ENCODE data around the gene ADAMTS10. TPM values are rescaled to one million over a fixed set of nuclear protein-coding genes. Genes with fewer than 3 reads are reported as not detected.

ADAMTS10 gene
- total RNA-seq, 3 donors from 2014 or later: 4.6 to 23.5 (median 7.1) TPM

GRCh38 chr19:8536282-8536681 is 74.2 kb downstream of the ADAMTS10 start:
- no peak for TF ChIP-seq CTCF (IDR thresholded peaks at IDR 0.05)
- DNase-seq (no peak), ATAC-seq (no peak)
- no peaks in the 10 kb centered on the region for H3K9me3 ChIP-seq
- H3K4me3 ChIP-seq: no peak overlapping the region
- intact Hi-C loops (cut with DNase I, micrococcal nuclease): no loop called here
- H3K36me3 ChIP-seq (ENCODE audit: low read depth): no peaks in the 10 kb centered on the region
- peaks cover 4% of the 10 kb centered on the region for H3K4me1 ChIP-seq (ENCODE audit: low read depth)

- H3K4me3 ChIP-seq: no peak overlapping the region
- intact Hi-C loops (cut with DNase I, micrococcal nuclease): no loop called here
- no peak for TF ChIP-seq CTCF (IDR thresholded peaks at IDR 0.05)
- H3K36me3 ChIP-seq (ENCODE audit: low read depth): no peaks in the 10 kb centered on the region
- no peak for DNase-seq
- H3K9me3 ChIP-seq: no peaks in the 10 kb centered on the region
- H3K4me1 ChIP-seq (ENCODE audit: low read depth): peaks cover 6% of the 10 kb centered on the region
- no peak for ATAC-seq
These were observed 78.3 kb downstream of the ADAMTS10 start for GRCh38 chr19:8532225-8532624.

GRCh38 chr19:8531470-8531869 is 79.0 kb downstream of the ADAMTS10 start:
- H3K9me3 ChIP-seq: no peaks in the 10 kb centered on the region
- no peak for DNase-seq
- intact Hi-C loops (cut with DNase I, micrococcal nuclease): no loop called here
- no peak for ATAC-seq
- no peak for TF ChIP-seq CTCF (IDR thresholded peaks at IDR 0.05)
- H3K4me1 ChIP-seq (ENCODE audit: low read depth): peaks cover 6% of the 10 kb centered on the region
- no peak overlapping the region for H3K4me3 ChIP-seq
- no peaks in the 10 kb centered on the region for H3K36me3 ChIP-seq (ENCODE audit: low read depth)

Other genes with a start within 250 kb of the ADAMTS10 start
- 1 to 10 TPM; 2.8 to 9.5 (median 2.9) TPM for gene ANGPTL4, start 246.6 kb downstream of the ADAMTS10 start, total RNA-seq
- gene RAB11B, start 220.4 kb downstream of the ADAMTS10 start, total RNA-seq: 100 to 1,000 TPM; 100 to 131 (median 103) TPM
- 10 to 100 TPM; 27.2 to 62.0 (median 33.8) TPM for gene MARCHF2, start 197.4 kb downstream of the ADAMTS10 start, total RNA-seq
- 100 to 1,000 TPM; 116 to 181 (median 149) TPM for gene HNRNPM, start 165.7 kb downstream of the ADAMTS10 start, total RNA-seq
- 1 to 10 TPM; 1.1 to 1.5 (median 1.2) TPM for gene PRAM1, start 108.1 kb downstream of the ADAMTS10 start, total RNA-seq
- 10 to 100 TPM; 22.2 to 22.7 (median 22.3) TPM for gene ZNF414, start 96.5 kb downstream of the ADAMTS10 start, total RNA-seq
- gene MYO1F, start 33.3 kb downstream of the ADAMTS10 start, total RNA-seq: 10 to 100 TPM in 2 of 3 donors, 1 to 10 TPM in 1; 8.5 to 26.5 (median 21.0) TPM
- gene NFILZ, start 19.9 kb upstream of the ADAMTS10 start, total RNA-seq: not detected
- not detected for gene ACTL9, start 88.1 kb upstream of the ADAMTS10 start, total RNA-seq
- not detected for gene OR2Z1, start 110.9 kb upstream of the ADAMTS10 start, total RNA-seq
- 10 to 100 TPM; 19.1 to 28.6 (median 25.5) TPM for gene ZNF558, start 221.6 kb upstream of the ADAMTS10 start, total RNA-seq
- not detected for gene MBD3L1, start 221.7 kb upstream of the ADAMTS10 start, total RNA-seq